WTC11 (cell line): ENCODE data around the gene SLC9A3.

Source experiments
- CTCF ChIP-seq: fragments of 200-600 bp; IDR thresholded peaks from 2 replicates; pipeline ENCODE4 v1.8.0; 2022; ENCODE audit warnings: antibody characterized with exemption
- FOXP1 ChIP-seq: sonication (generic); formaldehyde crosslinking; IDR thresholded peaks from 2 replicates; pipeline ENCODE4 v1.8.0; 2022; ENCODE audit warnings: missing genetic modification reagents, mild to moderate bottlenecking, moderate library complexity, borderline replicate concordance
- ZBTB21 ChIP-seq: sonication (generic); formaldehyde crosslinking; IDR thresholded peaks from 2 replicates; pipeline ENCODE4 v1.8.1; 2023; ENCODE audit warnings: mild to moderate bottlenecking, missing genetic modification reagents, borderline replicate concordance

- no peak for TF ChIP-seq ZBTB21 (CRISPR knock-in tag)
- no peak for TF ChIP-seq FOXP1 (CRISPR knock-in tag)
- TF ChIP-seq CTCF: no peak
Observed at GRCh38 chr5:457195-457961, 66.9 kb downstream of the SLC9A3 start.
